RWPE1 (cell line): ENCODE measurements around the gene SDHAF1.

Experiments
- CTCF ChIA-PET: fragments of 350-600 bp; sonication (Branson Sonifier 250); formaldehyde crosslinking; extraction: SDS; loops from one replicate; lab custom pipeline; 2021; lab: Yijun Ruan, JAX
- POLR2A ChIA-PET: fragments of 400-600 bp; formaldehyde crosslinking; extraction: SDS; loops from one replicate; lab custom pipeline; 2020; ENCODE audit warnings: antibody characterized with exemption; ENCODE audit not compliant: low non-redundant PET; lab: Yijun Ruan, JAX
- DNase-seq: peaks from one replicate; pipeline ENCODE4 v3.0.0; 2012; ENCODE audit warnings: low spot score
- H3K27ac ChIP-seq: fragments of 450-650 bp; 2 replicates; pipeline ENCODE4 v1.5.1; 2017
- TF ChIP-seq, protein P1 (sequence below): fragments of 450-650 bp; conservative IDR thresholded peaks from 2 replicates; pipeline ENCODE4 v1.5.1; 2017; ENCODE audit warnings: low read depth, mild to moderate bottlenecking

The SDHAF1 gene

DNA sequence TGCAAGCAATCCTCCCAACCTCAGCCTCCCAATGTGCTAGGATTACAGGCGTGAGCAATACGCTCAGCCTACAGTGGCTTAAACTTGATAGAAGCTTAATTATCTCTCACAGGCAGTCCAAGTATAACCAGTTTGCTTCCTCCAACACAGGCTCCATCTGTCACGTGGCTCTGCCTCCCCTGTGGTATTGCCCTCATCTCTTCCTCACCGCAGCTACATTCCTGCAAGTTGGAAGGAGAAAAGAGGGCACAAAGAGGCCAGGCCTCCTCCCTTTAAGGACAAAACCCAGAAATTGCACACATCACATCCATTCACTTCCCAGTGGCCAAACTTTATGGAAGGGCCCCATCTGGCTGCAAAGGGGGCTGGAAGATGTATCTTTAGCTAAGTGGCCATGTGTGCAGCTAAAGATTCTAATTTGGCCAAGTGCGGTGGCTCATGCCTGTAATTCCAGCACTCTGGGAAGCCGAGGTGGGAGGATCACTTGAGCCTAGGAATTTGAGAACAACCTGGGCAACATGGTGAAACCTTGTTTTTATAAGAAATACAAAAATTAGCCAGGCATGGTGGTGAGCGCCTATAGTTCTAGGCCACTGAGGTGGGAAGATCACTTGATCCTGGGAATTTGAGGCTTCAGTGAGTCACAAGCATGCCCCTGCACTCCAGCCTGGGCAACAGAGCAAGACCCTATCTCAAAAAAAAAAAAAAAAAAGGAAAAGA lies 3.1 kb upstream of the SDHAF1 start:
- DNase-seq: no peak
- ChIA-PET POLR2A (interaction anchor here (0.7 kb wide), 1 partner anchor 62 kb away, joined by 5 read pairs; no protein-coding TSS in a partner anchor), CTCF (no interaction called here)
- TF ChIP-seq, protein P1, sequence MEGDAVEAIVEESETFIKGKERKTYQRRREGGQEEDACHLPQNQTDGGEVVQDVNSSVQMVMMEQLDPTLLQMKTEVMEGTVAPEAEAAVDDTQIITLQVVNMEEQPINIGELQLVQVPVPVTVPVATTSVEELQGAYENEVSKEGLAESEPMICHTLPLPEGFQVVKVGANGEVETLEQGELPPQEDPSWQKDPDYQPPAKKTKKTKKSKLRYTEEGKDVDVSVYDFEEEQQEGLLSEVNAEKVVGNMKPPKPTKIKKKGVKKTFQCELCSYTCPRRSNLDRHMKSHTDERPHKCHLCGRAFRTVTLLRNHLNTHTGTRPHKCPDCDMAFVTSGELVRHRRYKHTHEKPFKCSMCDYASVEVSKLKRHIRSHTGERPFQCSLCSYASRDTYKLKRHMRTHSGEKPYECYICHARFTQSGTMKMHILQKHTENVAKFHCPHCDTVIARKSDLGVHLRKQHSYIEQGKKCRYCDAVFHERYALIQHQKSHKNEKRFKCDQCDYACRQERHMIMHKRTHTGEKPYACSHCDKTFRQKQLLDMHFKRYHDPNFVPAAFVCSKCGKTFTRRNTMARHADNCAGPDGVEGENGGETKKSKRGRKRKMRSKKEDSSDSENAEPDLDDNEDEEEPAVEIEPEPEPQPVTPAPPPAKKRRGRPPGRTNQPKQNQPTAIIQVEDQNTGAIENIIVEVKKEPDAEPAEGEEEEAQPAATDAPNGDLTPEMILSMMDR: no peak
- no peak overlapping the region for H3K27ac ChIP-seq

DNA sequence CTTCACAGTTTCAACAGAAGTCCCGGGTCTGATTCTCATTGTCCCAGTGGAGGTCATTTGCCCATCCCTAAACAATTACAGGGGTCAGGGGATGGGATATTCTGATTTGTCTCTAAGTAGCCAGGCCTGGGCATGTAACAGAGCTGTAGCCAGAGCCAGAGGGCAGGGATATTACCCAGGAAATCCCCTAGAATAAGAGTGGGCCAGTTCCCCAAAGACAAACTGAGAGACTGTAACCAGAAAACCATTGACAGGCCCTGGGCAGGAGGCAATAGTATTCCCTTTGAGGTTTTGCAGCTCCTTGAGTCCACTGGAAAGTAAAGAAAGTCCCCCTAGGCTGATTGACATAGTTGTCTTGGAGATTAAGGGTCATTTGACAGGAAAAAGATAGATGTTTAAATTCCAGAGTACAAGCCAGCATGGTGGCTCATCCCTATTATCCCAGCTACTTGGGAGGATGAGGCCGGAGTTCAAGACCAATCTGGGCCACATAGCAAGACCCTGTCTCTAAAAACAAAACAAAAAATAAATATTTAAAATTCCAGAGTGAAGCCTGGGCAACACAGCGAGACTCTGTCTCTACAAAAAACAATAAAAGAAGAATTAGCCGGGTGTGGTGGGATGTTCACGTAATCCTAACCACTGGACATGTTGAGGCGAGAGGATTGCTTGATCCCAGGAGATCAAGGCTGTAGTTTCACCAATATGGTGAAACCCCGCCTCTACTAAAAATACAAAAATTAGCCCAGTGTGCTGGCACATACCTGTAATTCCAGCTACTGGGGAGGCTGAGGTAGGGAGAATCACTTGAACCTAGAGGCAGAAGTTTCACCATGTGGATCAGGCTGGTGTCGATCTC lies 1.9 kb upstream of the SDHAF1 start:
- CTCF ChIA-PET: no interaction called here
- peak overlapping the region; percentile 78 for H3K27ac ChIP-seq
- POLR2A ChIA-PET: interaction anchor here (0.6 kb wide), 1 partner anchor 187 kb away, joined by 7 read pairs; no protein-coding TSS in a partner anchor
- no peak for DNase-seq
- TF ChIP-seq, protein P1: no peak

DNA sequence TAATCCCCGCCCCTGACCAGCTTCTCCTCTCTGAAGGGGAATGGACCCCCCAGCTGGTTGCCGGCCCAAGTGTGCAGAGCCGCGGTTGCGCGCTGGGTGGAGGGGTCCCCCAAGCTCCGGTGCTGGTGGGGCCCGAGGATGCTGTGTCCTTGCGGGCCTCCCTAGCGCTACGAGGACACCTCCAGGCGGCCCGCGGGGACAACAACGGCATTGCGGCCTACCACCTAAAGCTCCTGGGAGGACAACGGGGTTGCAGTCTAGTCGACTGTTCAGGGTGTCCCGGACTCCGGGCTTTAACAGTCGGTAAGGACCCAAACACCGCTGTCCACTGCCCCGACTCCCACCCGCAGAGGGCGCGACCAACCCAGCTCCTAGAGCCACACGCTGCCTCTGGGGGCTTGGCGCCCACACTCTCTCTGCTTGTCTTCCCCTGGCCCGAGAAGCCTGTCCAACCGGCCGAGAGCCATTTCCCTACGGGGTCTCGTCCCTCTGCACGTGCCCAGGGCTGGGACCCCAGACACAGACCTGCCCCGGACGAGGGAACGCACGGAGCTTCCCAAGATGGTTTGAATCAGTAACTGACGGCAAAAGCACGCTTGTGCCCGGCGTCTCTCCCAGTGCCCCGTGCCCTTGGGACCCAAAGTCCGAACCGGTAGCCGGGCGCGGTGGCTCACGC lies 927 bp upstream of the SDHAF1 start:
- DNase-seq: no peak
- ChIA-PET POLR2A (interaction anchor here (0.6 kb wide), 2 partner anchors 20 to 186 kb away, joined by 3 to 7 read pairs; partner anchors contain the start of gene ALKBH6), CTCF (no interaction called here)
- peak overlapping the region; percentile 78 for H3K27ac ChIP-seq
- TF ChIP-seq, protein P1: no peak

DNA sequence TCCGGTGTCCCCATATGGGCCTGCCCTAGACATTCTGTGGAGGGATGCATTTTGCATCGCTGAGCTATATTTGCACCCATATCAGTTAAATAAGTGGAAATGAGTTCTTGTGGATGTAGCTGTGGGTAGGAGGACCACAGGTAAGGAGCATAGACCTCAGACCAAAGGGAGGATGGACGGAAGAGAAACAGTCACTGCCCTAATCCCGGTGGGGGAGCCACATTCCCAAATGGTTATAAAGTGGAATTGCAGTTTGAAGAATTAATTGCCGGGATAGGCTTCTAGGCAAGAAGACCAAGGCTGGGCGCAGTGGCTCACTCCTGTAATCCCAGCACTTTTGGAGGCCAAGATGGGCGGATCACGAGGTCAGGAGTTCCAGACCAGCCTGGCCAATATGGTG lies 1.8 kb downstream of the SDHAF1 start:
- CTCF ChIA-PET: interaction anchor here (0.7 to 2.4 kb wide), 3 partner anchors 12 to 55 kb away, joined by 4 to 8 read pairs (median 4); partner anchors contain the start of gene SYNE4
- DNase-seq: no peak
- POLR2A ChIA-PET: no interaction called here
- H3K27ac ChIP-seq: peak overlapping the region; percentile 78
- TF ChIP-seq, protein P1: no peak

DNA sequence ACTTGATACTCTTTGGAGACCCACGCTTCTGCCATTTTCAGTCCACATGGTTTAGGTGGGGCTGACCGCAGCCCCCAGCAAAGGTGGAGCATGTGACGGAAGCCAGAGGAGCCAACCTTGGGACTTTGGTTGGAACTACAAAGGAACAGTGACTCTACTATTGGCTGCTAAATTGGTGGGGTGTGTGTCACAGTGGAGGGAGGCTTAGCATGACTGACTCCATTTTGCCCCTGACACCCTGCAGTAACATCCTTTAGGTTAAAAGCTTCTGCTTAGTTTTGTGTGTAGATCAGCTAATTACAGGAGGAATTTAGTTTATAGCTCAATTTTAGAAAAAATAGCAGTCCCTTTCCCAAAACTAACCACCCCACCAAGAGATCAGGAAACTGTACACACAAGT lies 6.6 kb downstream of the SDHAF1 start:
- CTCF ChIA-PET: no interaction called here

More for the DNA sequence above, 6.6 kb downstream of the SDHAF1 start:
- no peak for DNase-seq
- POLR2A ChIA-PET: no interaction called here
- H3K27ac ChIP-seq: peak overlapping the region; percentile 10; the same call in 1 of the 2 replicates
- TF ChIP-seq, protein P1: no peak
